PC-3 (cell line): ENCODE measurements around the gene SHBG. TPM values are rescaled to one million over a fixed set of nuclear protein-coding genes. Genes with fewer than 3 reads are reported as not detected.
A peak's percentile ranks its signal among the peaks of the same experiment; 100 is the strongest.

ENCODE experiments used
- ATAC-seq: fragments of 200-7000 bp; cut with Tn5 transposase; 2 replicates; pipeline ENCODE4 v1.9.1; 2020; ENCODE audit warnings: mild to moderate bottlenecking, moderate library complexity
- BruUV-seq: library from RNA; stranded (reverse); fragments of 400-500 nt; replicated peaks from 2 replicates; lab custom pipeline; 2021; lab: Mats Ljungman, UMichigan
- CTCF ChIA-PET: fragments of 300-600 bp; sonication (Branson Sonifier 250); formaldehyde crosslinking; loops from one replicate; lab custom pipeline; 2022; ENCODE audit warnings: antibody characterized with exemption; lab: Charles Lee
- POLR2A ChIA-PET: fragments of 300-600 bp; sonication (Branson Sonifier 250); formaldehyde crosslinking; loops from one replicate; lab custom pipeline; 2022; ENCODE audit warnings: antibody characterized with exemption; ENCODE audit not compliant: unreplicated experiment; lab: Charles Lee
- DNase-seq: peaks from one replicate; pipeline ENCODE4 v3.0.0-alpha.2; 2015
- H2AFZ ChIP-seq: fragments of 300-600 bp; sonication (generic); 2 replicates; pipeline ENCODE4 v1.6.0; 2016; ENCODE audit warnings: antibody characterized with exemption, low read length
- H3F3A ChIP-seq: fragments of 300-600 bp; sonication (generic); one replicate; pipeline ENCODE4 v1.6.0; 2017; ENCODE audit warnings: antibody characterized with exemption, low read length, control low read depth, mild to moderate bottlenecking; ENCODE audit not compliant: unreplicated experiment
- H3K27ac ChIP-seq: fragments of 300-600 bp; sonication (generic); 2 replicates; pipeline ENCODE4 v1.5.1; 2016; ENCODE audit warnings: mild to moderate bottlenecking, low read length
- H3K27me3 ChIP-seq: fragments of 300-600 bp; sonication (generic); 2 replicates; pipeline ENCODE4 v1.6.1; 2016; ENCODE audit warnings: low read length, mixed read lengths
- H3K36me3 ChIP-seq: fragments of 300-600 bp; sonication (generic); 2 replicates; pipeline ENCODE4 v1.6.1; 2016; ENCODE audit warnings: low read depth, mixed run types, low read length, mixed read lengths
- H3K4me1 ChIP-seq: fragments of 300-600 bp; sonication (generic); 2 replicates; pipeline ENCODE4 v1.5.1; 2016; ENCODE audit warnings: low read length; ENCODE audit not compliant: insufficient read depth
- H3K4me2 ChIP-seq: fragments of 300-600 bp; sonication (generic); 2 replicates; pipeline ENCODE4 v1.6.0; 2016; ENCODE audit warnings: low read length
- H3K4me3 ChIP-seq: fragments of 300-600 bp; sonication (generic); 2 replicates; pipeline ENCODE4 v1.5.1; 2016; ENCODE audit warnings: mild to moderate bottlenecking, low read length, mixed read lengths
- H3K79me2 ChIP-seq: fragments of 300-600 bp; sonication (generic); 2 replicates; pipeline ENCODE4 v1.6.1; 2017; ENCODE audit warnings: low read length, mixed read lengths
- H3K9ac ChIP-seq: fragments of 300-600 bp; sonication (generic); 2 replicates; pipeline ENCODE4 v1.6.0; 2016; ENCODE audit warnings: mild to moderate bottlenecking, low read length
- H3K9me2 ChIP-seq: fragments of 300-600 bp; sonication (generic); replicated peaks from 2 replicates; pipeline ENCODE4 v1.6.1; 2016; ENCODE audit warnings: mixed run types, low read length, mixed read lengths
- H3K9me3 ChIP-seq: fragments of 300-600 bp; sonication (generic); 2 replicates; pipeline ENCODE4 v1.6.1; 2016; ENCODE audit warnings: low read length, mixed read lengths
- H4K20me1 ChIP-seq: fragments of 300-600 bp; sonication (generic); 2 replicates; pipeline ENCODE4 v1.6.1; 2016; ENCODE audit warnings: low read length, mixed read lengths
- CTCF ChIP-seq: fragments of 300-600 bp; sonication (generic); conservative IDR thresholded peaks from 2 replicates; pipeline ENCODE4 v1.5.1; 2017; ENCODE audit warnings: antibody characterized with exemption, low read depth, mild to moderate bottlenecking, low read length
- EZH2 ChIP-seq: fragments of 300-600 bp; sonication (generic); IDR thresholded peaks from one replicate; pipeline ENCODE4 v1.6.1; 2017; ENCODE audit warnings: antibody characterized with exemption, mild to moderate bottlenecking, low read length; ENCODE audit not compliant: unreplicated experiment
- EZH2phosphoT487 ChIP-seq: fragments of 300-600 bp; sonication (generic); IDR thresholded peaks from 2 replicates; pipeline ENCODE4 v1.6.1; 2018; ENCODE audit warnings: mild to moderate bottlenecking, antibody characterized with exemption, low read length, borderline replicate concordance
- intact Hi-C: fragments of 100-400 bp; cut with micrococcal nuclease; formaldehyde crosslinking; loops from 2 replicates; pipeline ENCODE4 v1.9.0; 2023
- total RNA-seq: library from RNA; depleted of rRNA; stranded (reverse); fragments of >200 nt; gene quantifications from 2 replicates; pipeline ENCODE4 v1.2.3, GENCODE V29; 2014

The SHBG gene
- total RNA-seq, 1 experiment from 2014 or later: not detected

- DNase-seq: peak; percentile 52
- H3K9me2 ChIP-seq: no peaks in the 10 kb centered on the region
- H3K4me2 ChIP-seq: peak overlapping the region; percentile 79
- no peaks in the 10 kb centered on the region for H3K27me3 ChIP-seq
- BruUV-seq: no TSS peak
- H3F3A ChIP-seq: no peaks in the 10 kb centered on the region
- H3K9me3 ChIP-seq: no peaks in the 10 kb centered on the region
- H3K4me1 ChIP-seq: peaks cover 46% of the 10 kb centered on the region
- ChIA-PET POLR2A (interaction anchor here (0.6 to 0.7 kb wide), 2 partner anchors 11 to 77 kb away, joined by 4 to 6 read pairs; no protein-coding TSS in a partner anchor), CTCF (interaction anchor here (0.5 to 0.7 kb wide), 3 partner anchors 30 to 214 kb away, joined by 3 to 8 read pairs (median 4); no protein-coding TSS in a partner anchor)
- peak; percentile 72 for ATAC-seq
- H3K9ac ChIP-seq: peak overlapping the region; percentile 65
- intact Hi-C loops: no loop called here
- H3K36me3 ChIP-seq: peaks cover 13% of the 10 kb centered on the region
- no peaks in the 10 kb centered on the region for H4K20me1 ChIP-seq
- peak overlapping the region; percentile 92 for H3K27ac ChIP-seq
- TF ChIP-seq EZH2phosphoT487 (no peak), CTCF (no peak), EZH2 (no peak)
- H3K79me2 ChIP-seq: peaks cover 18% of the 10 kb centered on the region
- no peak overlapping the region for H2AFZ ChIP-seq
- peak overlapping the region; percentile 43; the same call in 1 of the 2 replicates for H3K4me3 ChIP-seq
These were observed 39.2 kb upstream of the SHBG start for GRCh38 chr17:7590743-7591142.

- no peaks in the 10 kb centered on the region for H4K20me1 ChIP-seq
- BruUV-seq: no TSS peak
- no peak overlapping the region for H3K9ac ChIP-seq
- no peak for DNase-seq
- H3K4me1 ChIP-seq: peaks cover 46% of the 10 kb centered on the region
- H3K36me3 ChIP-seq: peaks cover 17% of the 10 kb centered on the region
- H3K27ac ChIP-seq: no peak overlapping the region; the same call in 1 of the 2 replicates
- ATAC-seq: no peak
- no peaks in the 10 kb centered on the region for H3K9me3 ChIP-seq
- H3K9me2 ChIP-seq: no peaks in the 10 kb centered on the region
- H2AFZ ChIP-seq: no peak overlapping the region
- ChIA-PET CTCF (no interaction called here), POLR2A (no interaction called here)
- H3F3A ChIP-seq: no peaks in the 10 kb centered on the region
- 0 out of 2 replicates have a peak, but pooled peaks cover 15% of the 10 kb centered on the region for H3K79me2 ChIP-seq
- H3K4me2 ChIP-seq: no peak overlapping the region
- H3K4me3 ChIP-seq: no peak overlapping the region
- H3K27me3 ChIP-seq: no peaks in the 10 kb centered on the region
- intact Hi-C loops: no loop called here
- TF ChIP-seq EZH2phosphoT487 (no peak), CTCF (no peak), EZH2 (no peak)
These were observed 38.3 kb upstream of the SHBG start for GRCh38 chr17:7591596-7591995.

- CTCF ChIA-PET: no interaction called here
- no peak overlapping the region for H3K9ac ChIP-seq
- intact Hi-C loops: no loop called here
- H3F3A ChIP-seq: no peaks in the 10 kb centered on the region
- H3K27ac ChIP-seq: no peak overlapping the region
- DNase-seq (no peak), ATAC-seq (no peak)
- H3K9me2 ChIP-seq: no peaks in the 10 kb centered on the region
- no TSS peak for BruUV-seq
- H2AFZ ChIP-seq: no peak overlapping the region
- H3K27me3 ChIP-seq: no peaks in the 10 kb centered on the region
- H3K4me1 ChIP-seq: peaks cover 38% of the 10 kb centered on the region
- H3K9me3 ChIP-seq: no peaks in the 10 kb centered on the region
- no peaks in the 10 kb centered on the region for H4K20me1 ChIP-seq
- TF ChIP-seq EZH2 (no peak), EZH2phosphoT487 (no peak)
- POLR2A ChIA-PET: interaction anchor here (0.6 kb wide), 1 partner anchor 22 kb away, joined by 3 read pairs; the partner anchor contains the start of gene FXR2
- H3K4me3 ChIP-seq: no peak overlapping the region
- H3K79me2 ChIP-seq: 0 out of 2 replicates have a peak, but pooled peaks cover 15% of the 10 kb centered on the region
- H3K4me2 ChIP-seq: no peak overlapping the region
- H3K36me3 ChIP-seq: peaks cover 17% of the 10 kb centered on the region
These were observed 37.4 kb upstream of the SHBG start for GRCh38 chr17:7592422-7593021.
